HG02642 (cell line): ENCODE measurements around the gene GTF2IRD1.
"Not testable (repeated sequence)": the region's sequence is repeated elsewhere in the genome, so short reads cannot be mapped to it uniquely, and the experiment has no call there.

Source experiments
- ATAC-seq: cut with Tn5 transposase; IDR thresholded peaks from one replicate; pipeline ENCODE4 v1.9.1; 2021; ENCODE audit warnings: mild to moderate bottlenecking; ENCODE audit not compliant: unreplicated experiment, poor library complexity

The GTF2IRD1 gene

DNA sequence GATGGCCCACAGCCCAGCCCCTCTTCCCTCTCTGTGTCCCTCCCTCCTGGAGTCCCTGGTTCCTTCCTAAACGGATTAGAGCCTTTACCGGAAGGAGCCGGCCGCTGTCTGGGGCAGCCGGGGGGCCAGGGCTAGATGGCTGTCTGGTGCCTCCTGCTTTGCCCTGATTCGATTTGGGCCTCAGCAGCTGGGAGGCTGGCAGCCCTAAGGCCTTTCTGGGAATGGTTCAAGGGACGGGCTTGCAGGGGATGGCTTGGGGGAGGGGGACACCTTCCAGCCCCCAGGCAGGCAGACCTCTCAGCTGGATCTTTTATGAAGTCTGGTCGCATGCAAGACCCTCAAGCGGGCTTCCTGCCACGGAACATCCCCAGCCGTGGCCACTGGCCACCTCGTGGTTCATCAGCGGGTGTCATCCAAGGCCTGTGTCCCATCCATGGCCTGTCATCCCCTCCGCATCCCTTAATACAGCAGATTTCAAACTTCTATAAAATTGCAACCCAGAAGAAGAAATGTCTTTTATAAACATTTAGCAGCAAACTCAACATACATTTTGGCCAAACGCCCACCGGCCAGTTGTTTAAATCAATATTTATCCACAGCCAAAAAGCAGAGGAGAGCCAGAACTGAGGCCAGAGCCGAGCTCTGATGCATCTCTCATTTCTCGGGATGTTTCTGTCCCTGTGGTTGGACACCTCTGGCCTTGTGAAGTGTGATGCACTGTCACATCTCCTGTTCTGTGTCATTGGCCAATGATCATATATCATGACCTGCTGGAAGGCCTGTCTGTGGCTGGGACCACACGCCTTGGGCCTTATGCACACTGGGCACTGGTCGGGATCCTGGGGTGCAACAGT, 52.0 kb downstream of the GTF2IRD1 start:
- no peak for ATAC-seq

DNA sequence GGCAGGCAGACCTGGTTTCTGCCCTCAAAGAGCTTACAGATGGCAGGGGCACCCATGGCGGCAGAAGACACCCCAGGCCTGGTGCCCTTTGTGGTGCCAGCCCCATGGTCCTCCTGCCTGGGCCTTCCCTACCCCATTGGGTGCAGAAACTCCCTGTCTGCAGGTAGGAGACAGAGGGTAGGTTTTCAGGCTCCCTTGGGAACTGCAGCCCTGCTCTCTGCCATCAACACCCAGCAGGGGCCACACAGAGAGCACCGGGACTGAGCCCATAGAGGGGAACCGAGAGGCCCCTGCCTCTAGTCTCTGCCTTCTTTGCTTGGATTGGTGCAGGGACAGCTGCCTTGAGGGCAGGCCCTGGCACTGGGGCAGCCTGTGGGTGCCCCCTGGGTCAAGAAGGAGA, 52.6 kb downstream of the GTF2IRD1 start:
- ATAC-seq = no peak

DNA sequence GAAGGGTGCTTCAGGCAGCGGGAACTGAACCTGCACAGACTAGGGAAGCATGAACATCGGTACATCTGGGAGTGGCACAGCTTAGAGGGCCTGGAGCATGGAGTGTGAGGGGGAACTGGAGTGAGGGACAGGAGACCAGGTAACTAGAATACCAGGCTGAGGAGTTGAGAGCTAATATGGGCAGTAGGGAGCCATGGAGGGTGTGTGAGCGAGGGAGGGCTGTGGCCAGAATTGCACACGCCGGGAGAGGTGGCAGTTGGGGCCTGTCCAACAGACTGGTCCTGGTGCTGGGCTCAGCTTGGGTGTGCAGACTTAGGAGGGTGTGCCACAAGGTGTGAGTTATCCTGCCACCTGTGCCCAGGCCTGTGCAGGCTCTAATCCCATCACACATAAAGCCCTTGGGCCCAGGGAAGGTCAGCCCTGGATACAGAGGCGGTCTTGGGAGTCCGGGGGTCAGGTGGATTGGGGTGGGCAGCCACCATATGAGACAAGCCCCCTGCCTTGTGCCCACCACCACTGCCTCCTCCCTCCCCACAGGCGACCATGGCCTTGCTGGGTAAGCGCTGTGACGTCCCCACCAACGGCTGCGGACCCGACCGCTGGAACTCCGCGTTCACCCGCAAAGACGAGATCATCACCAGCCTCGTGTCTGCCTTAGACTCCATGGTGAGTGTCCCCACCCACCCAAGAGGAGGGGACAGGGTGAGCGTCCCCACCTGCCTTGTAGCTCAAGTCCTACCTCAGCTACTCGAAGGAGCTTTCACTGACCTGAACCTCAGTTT, 54.0 kb downstream of the GTF2IRD1 start:
- no peak for ATAC-seq

DNA sequence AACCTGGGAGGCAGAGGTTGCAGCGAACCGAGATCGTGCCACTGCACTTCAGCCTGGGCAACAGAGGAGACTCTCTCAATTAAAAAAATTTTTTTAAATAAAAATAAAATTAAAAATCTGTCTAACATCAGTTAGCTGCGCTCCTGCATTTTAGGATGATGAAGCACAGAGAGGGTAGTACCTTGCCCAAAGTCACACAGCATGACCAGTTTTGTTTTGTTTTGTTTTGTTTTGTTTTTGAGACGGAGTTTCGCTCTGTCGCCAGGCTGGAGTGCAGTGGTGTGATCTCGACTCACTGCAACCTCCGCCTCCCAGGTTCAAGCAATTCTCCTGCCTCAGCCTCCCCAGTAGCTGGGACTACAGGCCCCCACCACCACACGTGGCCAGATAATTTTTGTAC, 55.7 kb downstream of the GTF2IRD1 start:
- not testable (repeated sequence) for ATAC-seq

DNA sequence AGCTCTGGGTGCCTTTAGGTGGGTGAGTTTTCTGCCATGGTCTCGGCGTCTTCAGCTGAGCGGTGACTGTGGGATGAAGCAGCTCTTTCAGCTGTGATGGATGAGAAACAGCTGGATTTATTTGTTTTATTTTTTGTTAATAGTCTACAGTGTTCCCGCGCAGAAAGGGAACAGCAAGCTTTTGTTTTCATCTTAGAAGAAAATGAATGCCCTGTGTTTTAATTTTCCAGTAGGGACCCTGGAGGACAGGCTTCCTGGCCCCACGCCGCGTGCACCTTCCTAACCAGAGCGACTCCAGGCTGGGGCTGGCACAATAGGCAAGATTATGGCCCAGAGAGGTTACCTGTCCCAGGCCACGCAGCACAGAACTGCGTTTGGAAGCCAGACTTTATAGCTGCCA, 57.6 kb downstream of the GTF2IRD1 start:
- no peak for ATAC-seq

DNA sequence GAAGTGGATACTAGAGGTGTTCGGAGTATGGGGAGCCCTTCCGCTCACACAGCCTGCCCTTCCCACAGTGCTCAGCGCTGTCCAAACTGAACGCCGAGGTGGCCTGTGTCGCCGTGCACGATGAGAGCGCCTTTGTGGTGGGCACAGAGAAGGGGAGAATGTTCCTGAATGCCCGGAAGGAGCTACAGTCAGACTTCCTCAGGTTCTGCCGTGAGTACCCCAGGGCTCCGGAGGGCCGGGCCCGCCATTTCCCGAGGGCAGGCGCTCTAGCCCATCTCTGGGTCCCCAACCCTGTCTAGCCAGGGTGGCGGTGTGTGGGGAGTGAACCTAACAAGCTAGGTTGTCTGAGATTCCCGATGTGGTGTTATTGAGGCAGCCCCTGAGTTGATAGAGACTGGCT, 59.1 kb downstream of the GTF2IRD1 start:
- no peak for ATAC-seq

DNA sequence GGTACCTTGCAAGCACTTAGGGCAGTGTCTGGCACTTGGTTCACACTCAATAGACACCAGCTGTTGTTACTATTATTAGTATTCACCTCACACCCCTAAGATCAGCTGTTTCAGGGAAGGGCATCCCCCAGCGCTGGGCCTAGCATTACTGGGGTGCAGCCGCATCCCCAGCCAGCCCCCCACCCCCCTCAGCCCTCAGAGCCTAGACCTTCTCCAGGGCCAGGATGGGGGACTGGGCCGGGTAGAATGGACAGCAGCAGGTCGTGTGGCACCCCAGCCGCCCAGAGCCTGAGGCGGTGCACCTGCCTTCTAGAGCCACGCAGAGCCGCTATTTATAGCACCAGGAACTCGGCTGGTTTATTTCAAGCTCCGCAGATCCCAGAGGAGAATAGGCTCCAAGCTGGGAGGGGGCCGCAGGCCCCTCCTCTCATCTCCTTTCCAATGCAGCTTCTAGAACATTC, 60.5 kb downstream of the GTF2IRD1 start:
- no peak for ATAC-seq

DNA sequence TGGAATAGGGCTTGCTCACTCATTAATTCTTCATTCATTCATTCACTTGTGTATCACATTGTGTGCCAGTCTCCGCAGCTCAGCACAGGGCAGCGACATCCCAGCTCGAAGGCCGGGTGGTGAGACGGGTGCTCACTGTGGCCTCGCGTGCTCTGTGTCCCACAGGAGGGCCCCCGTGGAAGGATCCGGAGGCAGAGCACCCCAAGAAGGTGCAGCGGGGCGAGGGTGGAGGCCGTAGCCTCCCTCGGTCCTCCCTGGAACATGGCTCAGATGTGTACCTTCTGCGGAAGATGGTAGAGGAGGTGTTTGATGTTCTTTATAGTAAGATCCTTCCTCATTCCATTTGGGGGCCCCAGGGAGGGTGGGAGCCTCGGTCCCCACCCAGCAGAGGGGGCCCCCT, 61.6 kb downstream of the GTF2IRD1 start:
- no peak for ATAC-seq

DNA sequence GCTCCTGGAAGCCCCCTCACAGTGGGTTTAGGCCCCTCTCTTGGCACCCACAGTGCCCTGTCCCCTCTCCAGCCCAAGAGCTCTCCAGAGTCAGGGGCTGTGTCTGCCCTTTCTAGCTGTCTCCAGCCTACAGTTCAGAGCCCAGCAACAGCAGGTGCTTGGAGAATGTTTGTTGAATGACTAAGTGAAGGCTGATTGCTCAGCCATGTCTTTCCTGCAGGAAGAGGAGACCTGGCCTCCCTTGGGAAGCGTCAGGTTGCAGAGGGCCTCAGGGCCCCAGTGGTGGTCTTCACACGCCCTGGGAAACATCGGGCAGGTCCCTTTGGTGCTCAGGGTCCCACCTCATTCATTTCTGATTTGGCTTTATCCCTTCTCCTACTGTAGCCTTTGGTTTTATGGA, 62.5 kb downstream of the GTF2IRD1 start:
- no peak for ATAC-seq

DNA sequence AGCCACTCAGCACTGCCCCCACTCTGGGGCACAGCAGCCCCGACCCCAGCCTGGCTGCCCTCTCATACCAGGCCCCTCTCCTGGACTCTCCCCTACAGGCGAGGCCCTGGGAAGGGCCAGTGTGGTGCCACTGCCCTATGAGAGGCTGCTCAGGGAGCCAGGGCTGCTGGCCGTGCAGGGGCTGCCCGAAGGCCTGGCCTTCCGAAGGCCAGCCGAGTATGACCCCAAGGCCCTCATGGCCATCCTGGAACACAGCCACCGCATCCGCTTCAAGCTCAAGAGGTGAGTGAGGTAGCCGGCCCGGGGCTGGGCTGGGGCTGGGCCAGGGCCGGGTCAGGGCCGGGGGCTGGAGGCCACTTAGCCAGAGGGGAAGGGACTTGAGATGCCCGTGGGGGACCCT, 64.3 kb downstream of the GTF2IRD1 start:
- ATAC-seq = no peak

DNA sequence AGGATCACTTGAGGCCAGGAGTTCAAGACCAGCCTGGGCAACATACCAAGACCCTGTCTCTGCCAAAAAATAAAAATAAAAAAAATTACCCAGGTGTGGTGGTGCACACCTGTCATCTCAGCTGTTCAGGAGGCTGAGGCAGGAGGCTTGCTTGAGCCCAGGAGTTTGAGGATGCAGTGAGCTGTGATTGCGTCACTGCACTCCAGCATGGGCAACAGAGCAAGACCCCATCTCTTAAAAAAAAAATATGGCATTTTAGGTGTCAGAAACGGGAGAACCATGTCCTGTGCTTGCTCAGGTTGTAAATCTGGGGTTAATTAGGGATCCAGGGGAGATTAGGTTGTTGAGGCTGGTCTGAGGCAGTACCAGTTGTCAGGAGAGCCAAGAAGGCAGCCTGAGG, 64.9 kb downstream of the GTF2IRD1 start:
- no peak for ATAC-seq

DNA sequence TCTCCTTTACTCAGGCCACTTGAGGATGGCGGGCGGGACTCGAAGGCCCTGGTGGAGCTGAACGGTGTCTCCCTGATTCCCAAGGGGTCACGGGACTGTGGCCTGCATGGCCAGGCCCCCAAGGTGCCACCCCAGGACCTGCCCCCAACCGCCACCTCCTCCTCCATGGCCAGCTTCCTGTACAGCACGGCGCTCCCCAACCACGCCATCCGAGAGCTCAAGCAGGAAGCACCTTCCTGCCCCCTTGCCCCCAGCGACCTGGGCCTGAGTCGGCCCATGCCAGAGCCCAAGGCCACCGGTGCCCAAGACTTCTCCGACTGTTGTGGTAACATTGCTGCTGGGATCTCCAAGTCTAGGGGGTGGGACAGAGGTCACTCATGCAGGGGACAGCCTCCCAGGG, 65.7 kb downstream of the GTF2IRD1 start:
- no peak for ATAC-seq

DNA sequence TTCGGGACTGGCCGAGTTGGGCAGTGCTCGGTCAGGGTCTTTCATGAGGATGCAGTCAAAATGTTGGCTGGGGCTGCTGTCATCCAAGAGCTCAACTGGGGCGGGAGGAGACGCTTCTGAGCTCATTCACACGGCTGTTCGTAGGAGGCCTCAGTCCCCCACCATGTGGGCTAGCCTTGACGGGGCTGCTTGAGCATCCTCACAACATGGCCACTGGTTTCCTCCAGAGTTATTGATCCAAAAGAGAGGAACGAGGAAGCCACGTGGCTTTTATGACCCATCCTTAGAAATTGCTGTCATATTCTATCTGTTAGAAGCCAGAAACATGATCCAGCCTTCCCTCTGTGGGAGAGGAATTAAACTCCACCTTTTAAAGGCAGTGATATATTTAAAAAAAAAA, 68.1 kb downstream of the GTF2IRD1 start:
- ATAC-seq = no peak

DNA sequence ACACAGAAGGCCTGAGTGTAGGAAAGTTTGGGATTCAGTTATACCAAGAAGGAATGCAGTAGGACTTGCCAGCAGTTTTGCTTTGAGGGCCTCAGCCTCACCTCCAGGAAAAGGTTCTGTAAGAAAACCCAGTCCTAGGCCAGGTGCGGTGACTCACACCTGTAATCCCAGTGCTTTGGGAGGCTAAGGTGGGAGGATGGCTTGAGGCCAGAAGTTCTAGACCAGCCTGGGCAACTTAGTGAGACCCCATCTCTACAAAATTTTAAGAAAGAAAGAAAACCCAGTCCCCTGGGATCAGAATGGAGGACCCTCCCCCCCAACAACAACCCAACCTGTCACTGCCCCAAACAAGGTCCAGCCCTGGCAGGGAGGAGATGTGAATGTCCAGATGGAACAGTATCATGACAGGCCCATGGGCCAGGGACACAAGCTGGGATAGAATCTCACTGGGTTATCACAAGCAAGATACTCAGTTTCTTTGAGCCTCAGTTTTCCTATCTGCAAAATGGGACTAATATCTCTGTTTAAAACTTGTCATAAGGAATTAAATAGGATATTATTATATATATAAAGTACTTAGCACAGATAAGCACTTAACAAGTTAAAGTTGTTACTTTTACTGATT, 68.7 kb downstream of the GTF2IRD1 start:
- no peak for ATAC-seq

DNA sequence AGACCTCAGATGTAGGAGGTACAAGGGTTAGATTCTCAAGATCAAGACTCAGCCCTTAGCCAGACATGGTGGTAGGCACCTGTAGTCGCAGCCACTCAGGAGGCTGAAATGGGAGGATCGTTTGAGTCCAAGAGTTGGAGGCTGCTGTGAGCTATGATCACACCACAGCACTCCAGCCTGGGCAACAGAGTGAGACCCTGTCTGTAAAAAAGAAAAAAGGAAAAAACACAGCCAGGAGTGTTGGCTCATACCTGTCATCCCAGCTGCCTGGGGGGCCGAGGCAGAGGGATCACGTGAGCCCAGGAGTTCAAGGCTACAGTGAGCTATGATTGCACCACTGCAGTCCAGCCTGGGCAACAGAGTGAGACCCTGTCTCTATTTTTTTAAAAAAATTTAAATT, 69.3 kb downstream of the GTF2IRD1 start:
- ATAC-seq = no peak

DNA sequence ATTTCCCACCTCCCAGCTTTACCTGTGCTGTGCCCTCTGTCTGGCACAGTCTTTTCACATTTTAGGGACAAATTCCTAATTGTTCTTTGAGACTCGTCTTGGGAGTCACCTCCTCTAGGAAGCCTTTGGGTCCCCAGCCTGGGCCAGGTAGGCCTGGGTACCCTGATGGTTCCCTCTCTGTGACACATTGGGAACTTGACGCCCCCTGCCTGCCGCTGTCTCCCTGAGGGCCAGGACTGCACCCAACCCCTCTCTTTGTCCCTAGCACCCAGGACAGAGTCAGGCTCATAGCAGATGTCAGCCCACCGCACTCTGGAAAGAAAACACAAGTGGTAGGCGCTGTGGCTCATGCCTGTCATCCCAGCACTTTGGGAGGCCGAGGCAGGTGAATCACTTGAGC, 71.4 kb downstream of the GTF2IRD1 start:
- no peak for ATAC-seq

DNA sequence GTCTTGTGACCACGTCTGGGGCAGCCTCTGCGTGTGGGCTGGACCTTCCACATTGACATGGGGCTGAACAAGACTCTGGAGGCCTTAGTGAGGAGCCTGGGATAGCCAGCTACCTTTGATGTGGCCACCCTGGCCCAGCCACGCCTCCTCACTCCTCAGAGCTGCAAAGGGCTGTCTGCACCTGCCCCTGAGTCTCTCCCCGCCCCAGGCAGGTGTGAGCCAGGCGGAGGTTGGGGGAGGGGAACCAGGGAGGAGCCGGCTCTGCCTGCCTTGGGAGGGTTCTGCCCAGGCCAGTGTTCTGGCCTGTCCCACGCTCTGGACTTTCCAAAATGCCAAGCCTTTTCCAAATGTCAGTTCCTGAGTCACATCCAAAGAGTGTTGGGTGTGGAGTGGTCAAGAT, 72.2 kb downstream of the GTF2IRD1 start:
- ATAC-seq = no peak

DNA sequence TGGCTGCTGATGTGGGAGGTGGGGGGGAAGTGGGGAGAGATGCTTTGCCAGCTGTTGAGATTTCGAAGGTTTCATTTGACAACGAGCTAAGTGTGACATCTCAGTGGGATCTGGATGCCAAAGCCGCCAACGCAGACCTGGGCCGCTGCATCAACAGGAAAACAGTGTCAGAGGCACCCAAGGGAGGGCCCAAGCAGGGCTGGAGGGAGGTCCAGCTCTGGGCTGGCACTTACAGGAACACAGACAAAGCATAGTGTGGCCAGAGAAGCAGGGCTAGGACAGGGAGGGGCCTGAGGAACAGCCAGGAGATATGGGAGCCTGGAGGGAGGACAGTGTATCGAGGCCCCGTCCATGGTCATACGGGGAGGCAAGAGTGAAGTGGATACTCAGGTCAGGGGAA, 73.1 kb downstream of the GTF2IRD1 start:
- ATAC-seq = no peak

DNA sequence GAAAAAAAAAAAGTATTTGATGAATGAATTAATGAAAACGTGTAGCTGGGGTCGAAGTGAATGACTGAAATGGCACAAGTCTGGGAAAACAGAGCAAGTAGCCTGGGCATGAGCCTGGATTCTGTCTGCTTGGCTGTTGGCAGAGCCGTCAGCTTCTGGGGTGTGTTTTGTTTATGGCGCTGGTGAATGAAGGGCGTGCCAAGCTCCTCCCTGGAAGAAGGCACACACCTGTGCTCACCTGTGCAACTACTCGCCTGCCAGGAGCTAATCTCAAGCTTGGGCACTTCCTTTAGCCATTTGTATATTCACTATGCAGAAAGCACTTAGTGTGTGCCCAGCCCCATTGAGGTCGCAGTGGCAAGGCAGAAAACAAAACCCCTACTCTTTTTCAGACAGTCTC, 74.1 kb downstream of the GTF2IRD1 start:
- ATAC-seq = no peak

DNA sequence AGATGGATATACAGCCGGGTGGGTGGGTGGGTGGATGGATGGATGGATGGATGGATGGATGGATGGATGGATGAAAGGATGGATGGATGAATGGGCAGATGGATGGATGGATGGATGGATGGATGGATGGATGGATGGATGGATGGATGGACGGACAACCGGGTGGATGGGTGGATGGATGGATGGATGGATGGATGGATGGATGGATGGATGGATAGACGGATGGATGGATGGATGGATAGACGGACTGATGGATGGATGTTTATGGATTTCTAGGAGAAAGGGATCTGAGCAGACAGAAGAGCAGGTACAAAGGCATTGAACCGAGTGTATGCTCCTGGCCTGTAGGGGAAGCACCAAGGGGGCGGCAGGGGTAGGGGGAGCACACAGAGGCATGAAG, 75.1 kb downstream of the GTF2IRD1 start:
- ATAC-seq = not testable (repeated sequence)

DNA sequence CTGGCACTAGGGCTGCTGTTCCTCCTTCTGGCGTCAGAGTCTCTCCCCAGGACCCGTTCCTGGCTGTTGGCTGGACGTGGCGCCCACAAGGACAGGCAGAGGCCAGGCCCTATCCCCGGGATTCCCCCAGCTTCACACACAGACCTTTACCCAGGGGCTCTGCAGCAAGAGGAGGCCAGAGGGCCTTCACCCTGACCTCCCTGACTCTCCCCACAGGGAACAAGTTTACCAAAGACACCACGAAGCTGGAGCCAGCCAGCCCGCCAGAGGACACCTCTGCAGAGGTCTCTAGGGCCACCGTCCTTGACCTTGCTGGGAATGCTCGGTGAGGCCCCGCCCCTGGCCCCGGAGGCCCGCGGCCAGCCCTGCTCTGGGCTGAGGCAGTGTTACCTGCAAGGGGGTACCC, 82.2 kb downstream of the GTF2IRD1 start:
- ATAC-seq = no peak
